NT2/D1 (cell line): ENCODE results near the gene GPR22.

ENCODE experiments used
- SUZ12 ChIP-seq: IDR thresholded peaks from 2 replicates; pipeline ENCODE4 v1.6.1; 2011; ENCODE audit not compliant: insufficient read length, insufficient read depth; ENCODE audit errors: extremely low read depth
- YY1 ChIP-seq: IDR thresholded peaks from 2 replicates; pipeline ENCODE4 v1.6.1; 2011; ENCODE audit not compliant: insufficient read length, insufficient read depth
- ZNF274 ChIP-seq: IDR thresholded peaks from 2 replicates; pipeline ENCODE4 v1.6.1; 2011; ENCODE audit warnings: mild to moderate bottlenecking, low read depth, low read length

- TF ChIP-seq ZNF274 (no peak), SUZ12 (no peak), YY1 (no peak)
These were observed 34.1 kb upstream of the GPR22 start for GRCh38 chr7:107435749-107436148.
